HepG2 (cell line): ENCODE measurements around the gene TCP11X2. TPM values are rescaled to one million over a fixed set of nuclear protein-coding genes. Genes with fewer than 3 reads are reported as not detected.
"Not testable (repeated sequence)": the region's sequence is repeated elsewhere in the genome, so short reads cannot be mapped to it uniquely, and the experiment has no call there.

Experiments
- ATAC-seq: fragments of 200-7000 bp; cut with Tn5 transposase; 3 replicates; pipeline ENCODE4 v1.9.1; 2020; ENCODE audit warnings: mild to moderate bottlenecking, moderate library complexity
- BruUV-seq: library from RNA; stranded (reverse); fragments of 400-500 nt; replicated peaks from 2 replicates; lab custom pipeline; 2021; lab: Mats Ljungman, UMichigan
- CTCF ChIA-PET: fragments of 300-600 bp; formaldehyde crosslinking; extraction: SDS; loops from one replicate; lab custom pipeline; 2021; ENCODE audit warnings: low total read pairs, inconsistent platforms, low intra/inter-chr PET ratio; lab: Yijun Ruan, JAX
- POLR2A ChIA-PET: fragments of 350-600 bp; sonication (Branson Sonifier 250); formaldehyde crosslinking; loops from one replicate; lab custom pipeline; 2020; ENCODE audit warnings: antibody characterized with exemption, inconsistent platforms; lab: Yijun Ruan, JAX
- DNase-seq: peaks from one replicate; pipeline ENCODE4 v3.0.0-alpha.2; 2015; ENCODE audit warnings: low spot score
- FAIRE-seq: peaks from 3 replicates; lab custom pipeline; 2011; peaks lifted over from hg19 to GRCh38; lab: Jason Lieb, UNC
- H2AFZ ChIP-seq: one replicate; pipeline ENCODE4 v1.6.1; 2011; ENCODE audit warnings: low read length, inconsistent platforms
- H3K27ac ChIP-seq: fragments of 300-600 bp; 3 replicates; pipeline ENCODE4 v1.8.0; 2011; ENCODE audit warnings: mixed run types, mild to moderate bottlenecking, mixed read lengths, low read length, inconsistent platforms; ENCODE audit not compliant: insufficient read depth; ENCODE audit errors: extremely low read length
- H3K27me3 ChIP-seq, 2 experiments: fragments of 200-600 bp in 1 of 2; 2 replicates in 1 of 2; 3 replicates in 1 of 2; pipeline versions ENCODE4 v1.6.0 to v1.8.0; 2011; ENCODE audit warnings: low read length in 2 of 2, mild to moderate bottlenecking in 2 of 2, moderate library complexity in 2 of 2, inconsistent platforms in 1 of 2; ENCODE audit not compliant: insufficient read depth in 2 of 2, control insufficient read depth in 1 of 2
- H3K36me3 ChIP-seq, 2 experiments: fragments of 200-600 bp in 1 of 2; replicated peaks in 1 of 2; 2 replicates in 1 of 2; 3 replicates in 1 of 2; pipeline versions ENCODE4 v1.5.1 to v1.8.0; 2011; ENCODE audit warnings: low read length in 2 of 2, inconsistent platforms in 1 of 2; ENCODE audit not compliant: insufficient read depth in 2 of 2, control insufficient read depth in 1 of 2
- H3K4me1 ChIP-seq: 2 replicates; pipeline ENCODE4 v1.5.1; 2012; ENCODE audit warnings: low read length, inconsistent platforms; ENCODE audit not compliant: insufficient read depth
- H3K4me2 ChIP-seq: 2 replicates; pipeline ENCODE4 v1.6.0; 2011; ENCODE audit warnings: low read depth, low read length, inconsistent platforms
- H3K4me3 ChIP-seq, 3 experiments: fragments of 200-600 bp in 1 of 3; sonication (generic), shearing (Covaris generic) in 1 of 3; replicated peaks in 1 of 3; 2 replicates each; pipeline ENCODE4 v1.5.1; 2011 to 2016; ENCODE audit warnings: low read length in 3 of 3, inconsistent platforms in 2 of 3, low read depth in 2 of 3, mild to moderate bottlenecking in 2 of 3, control low read depth in 1 of 3, mixed read lengths in 1 of 3; ENCODE audit not compliant: insufficient read depth in 1 of 3
- H3K79me2 ChIP-seq: one replicate; pipeline ENCODE4 v1.6.1; 2011; ENCODE audit warnings: low read length, inconsistent platforms; ENCODE audit not compliant: insufficient read depth
- H3K9ac ChIP-seq: 2 replicates; pipeline ENCODE4 v1.6.0; 2011; ENCODE audit warnings: mild to moderate bottlenecking, low read depth, low read length, inconsistent platforms; ENCODE audit not compliant: insufficient read depth
- H3K9me3 ChIP-seq: 2 replicates; pipeline ENCODE4 v1.5.1; 2012; ENCODE audit warnings: mild to moderate bottlenecking, low read length
- H4K20me1 ChIP-seq: 2 replicates; pipeline ENCODE4 v1.6.0; 2011; ENCODE audit warnings: inconsistent platforms, mild to moderate bottlenecking, low read length, moderate library complexity; ENCODE audit not compliant: insufficient read depth
- EEA1 ChIP-seq: sonication (generic); formaldehyde crosslinking; IDR thresholded peaks from 2 replicates; pipeline ENCODE4 v1.5.1; 2020; ENCODE audit warnings: mild to moderate bottlenecking, missing genetic modification reagents, borderline replicate concordance
- EZH2 ChIP-seq: conservative IDR thresholded peaks from 2 replicates; pipeline ENCODE4 v1.6.1; 2012; ENCODE audit warnings: mild to moderate bottlenecking, low read depth, low read length, moderate library complexity
- HDAC1 ChIP-seq: sonication (generic); formaldehyde crosslinking; IDR thresholded peaks from 2 replicates; pipeline ENCODE4 v1.5.1; 2020; ENCODE audit warnings: mild to moderate bottlenecking, missing genetic modification reagents
- IKZF1 ChIP-seq: fragments of 450-650 bp; IDR thresholded peaks from 2 replicates; pipeline ENCODE4 v1.7.1; 2016
- MED1 ChIP-seq: sonication (generic); formaldehyde crosslinking; IDR thresholded peaks from 2 replicates; pipeline ENCODE4 v1.4.0; 2020; ENCODE audit warnings: missing genetic modification reagents
- MEF2D ChIP-seq: sonication (generic); formaldehyde crosslinking; IDR thresholded peaks from 2 replicates; pipeline ENCODE4 v1.5.1; 2020; ENCODE audit warnings: mild to moderate bottlenecking, missing genetic modification reagents
- NR1H2 ChIP-seq: sonication (generic); formaldehyde crosslinking; IDR thresholded peaks from 2 replicates; pipeline ENCODE4 v1.8.1; 2022; ENCODE audit warnings: low read depth, missing genetic modification reagents, borderline replicate concordance
- SP1 ChIP-seq, 2 experiments: fragments of 450-650 bp in 1 of 2; sonication (generic) in 1 of 2; formaldehyde crosslinking in 1 of 2; IDR thresholded peaks; 2 replicates each; pipeline versions ENCODE4 v1.4.0 to v1.6.1; 2016 to 2020; ENCODE audit warnings: missing genetic modification reagents in 1 of 2
- ZNF567 ChIP-seq: sonication (generic); formaldehyde crosslinking; IDR thresholded peaks from 2 replicates; pipeline ENCODE4 v1.8.1; 2023; ENCODE audit warnings: mild to moderate bottlenecking, missing genetic modification reagents, borderline replicate concordance
- ZNF720 ChIP-seq: sonication (generic); formaldehyde crosslinking; IDR thresholded peaks from 2 replicates; pipeline ENCODE4 v1.4.0; 2020; ENCODE audit warnings: missing genetic modification reagents
- ZNF816 ChIP-seq: sonication (generic); formaldehyde crosslinking; IDR thresholded peaks from 2 replicates; pipeline ENCODE4 v1.8.0; 2022; ENCODE audit warnings: missing genetic modification reagents, mild to moderate bottlenecking, borderline replicate concordance
- ZSCAN30 ChIP-seq: sonication (generic); formaldehyde crosslinking; IDR thresholded peaks from 2 replicates; pipeline ENCODE4 v1.5.0; 2020; ENCODE audit warnings: mild to moderate bottlenecking, missing genetic modification reagents
- WGBS: methylation state at CpG from one replicate; pipeline ENCODE4 v1.1.6; 2017; ENCODE audit warnings: low lambda C conversion rate; 5-methylcytosine and 5-hydroxymethylcytosine counted together
- in situ Hi-C: cut with HindIII; loops from 2 replicates; pipeline ENCODE4 v1.10.0; 2017; ENCODE audit warnings: low pct_unique_long_range_greater_than_20kb; ENCODE audit not compliant: extremely low pct_ligation_motif_present
- intact Hi-C: fragments of 100-400 bp; cut with micrococcal nuclease; formaldehyde crosslinking; loops from one replicate; pipeline ENCODE4 v1.10.0; 2022; ENCODE audit not compliant: unreplicated experiment
- polyA plus RNA-seq, 8 experiments: library from polyadenylated mRNA; depleted of rRNA in 3 of 8; stranded (reverse) in 7 of 8; unstranded in 1 of 8; fragments of >200 nt; fragmentation: Illumina TruSeq in 4 of 8; extraction: Trizol in 4 of 8; gene quantifications; 2 replicates each; pipeline versions ENCODE4 v1.2.1 to v1.2.3, GENCODE V29; 2011 to 2016; ENCODE audit warnings: low read depth in 4 of 8, missing spikeins in 1 of 8, mixed read lengths in 1 of 8; ENCODE audit not compliant: insufficient read depth in 1 of 8
- total RNA-seq, 5 experiments: library from RNA; depleted of rRNA; stranded (reverse); fragments of >200 nt; fragmentation: Illumina TruSeq; extraction: Trizol; gene quantifications; 2 replicates each; pipeline ENCODE4 v1.2.3, GENCODE V29; 2016; ENCODE audit warnings: low read depth in 1 of 5

TCP11X2 gene
- total and polyA plus RNA-seq, 2 of the 13 experiments (the other 11 are each of a cell fraction or from before 2014, with no cell fraction given), result not detected

DNA sequence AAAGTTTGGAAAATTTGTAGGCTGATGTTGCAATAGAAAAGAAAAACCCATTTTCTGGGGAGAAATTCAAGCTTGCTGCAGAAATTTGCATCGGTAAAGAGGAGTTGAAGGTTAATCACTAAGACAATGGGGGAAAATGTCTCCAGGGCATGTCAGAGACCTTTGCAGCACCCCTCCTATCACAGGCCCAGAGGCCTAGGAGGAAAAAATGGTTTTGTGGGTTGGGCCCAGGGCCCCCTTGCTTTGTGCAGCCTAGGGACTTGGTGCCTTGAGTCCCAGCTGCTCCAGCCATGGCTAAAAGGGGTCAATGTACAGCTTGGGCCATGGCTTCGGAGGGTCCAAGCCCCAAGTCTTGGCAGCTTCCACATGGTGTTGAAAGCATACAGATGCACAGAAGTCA lies 27.1 kb upstream of the TCP11X2 start (continued):
- TF ChIP-seq NR1H2 (no peak), EZH2 (no peak), ZSCAN30 (CRISPR knock-in tag) (no peak), MED1 (no peak), EEA1 (CRISPR knock-in tag) (no peak), ZNF720 (CRISPR knock-in tag) (no peak), ZNF816 (CRISPR knock-in tag) (no peak)

DNA sequence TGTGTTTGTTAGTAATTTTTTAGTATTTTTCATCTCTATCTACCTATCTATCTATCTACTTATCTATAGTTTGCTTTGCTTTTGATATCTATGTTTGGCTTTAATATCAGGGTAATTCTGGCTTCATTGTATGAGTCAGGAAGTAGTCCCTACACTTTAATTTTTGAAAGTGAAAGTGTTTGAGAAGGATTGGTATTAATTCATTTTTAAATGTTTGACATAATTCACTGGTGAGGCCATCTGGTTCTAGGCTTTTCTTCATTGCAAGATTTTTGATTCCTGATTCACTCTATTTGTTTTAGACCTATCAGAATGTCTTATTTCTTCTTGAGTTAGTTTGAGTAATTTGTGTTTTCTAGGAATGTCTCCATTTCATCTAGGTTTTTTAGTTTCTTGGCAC lies 20.2 kb upstream of the TCP11X2 start:
- H3K4me1 ChIP-seq, result no peaks in the 10 kb centered on the region
- H3K27me3 ChIP-seq, result no peaks in the 10 kb centered on the region
- no peak for ATAC-seq
- H3K36me3 ChIP-seq, result no peaks in the 10 kb centered on the region
- TF ChIP-seq SP1 (IDR thresholded peaks at IDR 0.05), result no peak
- no peak for TF ChIP-seq SP1 (CRISPR knock-in tag; IDR thresholded peaks at IDR 0.05)
- TF ChIP-seq HDAC1 (CRISPR knock-in tag), result no peak
- TF ChIP-seq IKZF1, result no peak
- no peak for TF ChIP-seq ZNF567 (CRISPR knock-in tag)
- TF ChIP-seq MEF2D (CRISPR knock-in tag), result no peak
- in situ Hi-C loops (no loop called here), intact Hi-C loops (no loop called here)
- H3K9me3 ChIP-seq, result no peaks in the 10 kb centered on the region
- H3K4me3 ChIP-seq, result no peak overlapping the region
- H4K20me1 ChIP-seq, result no peaks in the 10 kb centered on the region
- no peaks in the 10 kb centered on the region for H3K79me2 ChIP-seq
- H3K27ac ChIP-seq, result no peak overlapping the region
- H2AFZ ChIP-seq, result no peak overlapping the region
- no peak for FAIRE-seq
- ChIA-PET POLR2A (no interaction called here), CTCF (no interaction called here)
- BruUV-seq, result no TSS peak
- no peak overlapping the region for H3K4me2 ChIP-seq
- no peak overlapping the region for H3K9ac ChIP-seq
- DNase-seq, result no peak

DNA sequence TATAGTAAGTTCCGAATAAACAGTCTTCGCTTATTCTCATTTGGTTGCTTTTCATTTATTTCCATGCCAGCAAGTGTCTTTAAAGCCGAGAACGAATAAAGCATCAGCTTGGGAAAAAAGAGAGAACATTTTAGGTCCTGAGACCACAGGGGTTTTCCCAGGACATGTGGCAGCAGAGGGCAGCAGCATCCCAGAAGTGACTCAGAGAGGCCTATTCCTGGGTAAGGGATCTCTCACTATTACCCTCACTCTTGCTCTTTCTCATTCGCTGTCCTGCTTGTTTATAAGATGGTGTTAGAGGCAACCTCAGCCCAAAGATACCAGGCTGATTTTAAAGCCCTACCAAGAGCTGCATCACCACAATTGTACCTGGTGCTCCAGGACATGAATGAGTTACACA lies 7.2 kb upstream of the TCP11X2 start:
- H3K27ac ChIP-seq, H4K20me1 ChIP-seq, H2AFZ ChIP-seq, BruUV-seq, H3K4me1 ChIP-seq, H3K36me3 ChIP-seq, H3K9ac ChIP-seq, CTCF ChIA-PET, DNase-seq, H3K79me2 ChIP-seq, H3K9me3 ChIP-seq, H3K4me3 ChIP-seq, in situ Hi-C loops, H3K27me3 ChIP-seq, H3K4me2 ChIP-seq, POLR2A ChIA-PET, intact Hi-C loops: not testable (repeated sequence)
- WGBS, result 0% methylated on average over 2 of the region's 5 CpGs
- ATAC-seq (peak; percentile 56; the same call in 1 of the 3 replicates), FAIRE-seq (peak; percentile 32)

DNA sequence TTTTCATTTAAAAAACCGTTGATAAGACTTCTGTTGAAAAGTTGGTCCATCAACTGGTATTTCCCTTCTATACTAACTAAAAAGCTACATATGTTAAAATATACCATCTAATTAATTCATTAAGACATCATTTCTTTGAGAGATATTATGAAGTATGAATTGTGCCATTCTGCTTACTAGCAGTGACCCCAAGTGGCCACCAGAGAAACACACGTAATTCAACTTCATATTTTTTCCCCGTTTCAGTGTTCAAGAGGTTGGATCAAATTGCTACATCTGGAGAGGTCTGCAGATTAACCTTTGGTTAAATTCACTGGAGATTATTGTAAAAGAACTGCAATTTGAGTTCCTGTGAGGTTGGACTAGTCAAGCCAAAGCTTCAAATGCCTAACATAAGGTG lies 1.4 kb downstream of the TCP11X2 start:
- H3K27ac ChIP-seq, H2AFZ ChIP-seq, H3K4me1 ChIP-seq, H3K36me3 ChIP-seq, H3K9me3 ChIP-seq, H3K9ac ChIP-seq, intact Hi-C loops, FAIRE-seq, in situ Hi-C loops, H3K4me3 ChIP-seq, H3K4me2 ChIP-seq, CTCF ChIA-PET, ATAC-seq, H3K79me2 ChIP-seq, POLR2A ChIA-PET, H4K20me1 ChIP-seq, H3K27me3 ChIP-seq, DNase-seq, BruUV-seq: not testable (repeated sequence)
- no CpG with 5 or more reads among the region's 3 CpGs for WGBS
